Measurements from ENCODE around the gene THSD4. TPM values are rescaled to one million over a fixed set of nuclear protein-coding genes. Genes with fewer than 3 reads are reported as not detected.
"Not testable (repeated sequence)": the region's sequence is repeated elsewhere in the genome, so short reads cannot be mapped to it uniquely, and the experiment has no call there.

THSD4 gene
- total RNA-seq, 1 experiment from 2014 or later, result 0.29 TPM

GRCh38 chr15:71669688-71670087 is 554.4 kb downstream of the THSD4 start:
- no peaks in the 10 kb centered on the region for H3K27me3 Mint-ChIP-seq (ENCODE audit: insufficient read depth, unreplicated experiment)
- peaks cover 6% of the 10 kb centered on the region for H3K36me3 Mint-ChIP-seq (ENCODE audit: insufficient read depth, unreplicated experiment)
- peaks cover 9% of the 10 kb centered on the region; the same call in 1 of the 2 replicates for H3K4me1 ChIP-seq
- H3K9me3 ChIP-seq, result no peaks in the 10 kb centered on the region; the same call in 1 of the 2 replicates
- H3K4me3 Mint-ChIP-seq (ENCODE audit: unreplicated experiment), result no peak overlapping the region
- no peak for DNase-seq
- intact Hi-C loops (cut with micrococcal nuclease; ENCODE audit: unreplicated experiment), result no loop called here
- ChIA-PET POLR2A (no interaction called here), CTCF (no interaction called here)
- H3K36me3 ChIP-seq (ENCODE audit: control insufficient read depth, insufficient read depth, low read length), result no peaks in the 10 kb centered on the region
- H3K4me1 Mint-ChIP-seq (ENCODE audit: low read depth, unreplicated experiment), result peaks cover 7% of the 10 kb centered on the region
- no TSS peak for BruUV-seq (replicated peaks)
- TF ChIP-seq, protein P1, sequence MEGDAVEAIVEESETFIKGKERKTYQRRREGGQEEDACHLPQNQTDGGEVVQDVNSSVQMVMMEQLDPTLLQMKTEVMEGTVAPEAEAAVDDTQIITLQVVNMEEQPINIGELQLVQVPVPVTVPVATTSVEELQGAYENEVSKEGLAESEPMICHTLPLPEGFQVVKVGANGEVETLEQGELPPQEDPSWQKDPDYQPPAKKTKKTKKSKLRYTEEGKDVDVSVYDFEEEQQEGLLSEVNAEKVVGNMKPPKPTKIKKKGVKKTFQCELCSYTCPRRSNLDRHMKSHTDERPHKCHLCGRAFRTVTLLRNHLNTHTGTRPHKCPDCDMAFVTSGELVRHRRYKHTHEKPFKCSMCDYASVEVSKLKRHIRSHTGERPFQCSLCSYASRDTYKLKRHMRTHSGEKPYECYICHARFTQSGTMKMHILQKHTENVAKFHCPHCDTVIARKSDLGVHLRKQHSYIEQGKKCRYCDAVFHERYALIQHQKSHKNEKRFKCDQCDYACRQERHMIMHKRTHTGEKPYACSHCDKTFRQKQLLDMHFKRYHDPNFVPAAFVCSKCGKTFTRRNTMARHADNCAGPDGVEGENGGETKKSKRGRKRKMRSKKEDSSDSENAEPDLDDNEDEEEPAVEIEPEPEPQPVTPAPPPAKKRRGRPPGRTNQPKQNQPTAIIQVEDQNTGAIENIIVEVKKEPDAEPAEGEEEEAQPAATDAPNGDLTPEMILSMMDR (IDR thresholded peaks at IDR 0.05; ENCODE audit: insufficient read depth in 1 of 2, low read depth in 1 of 2, low read length in 1 of 2, severe bottlenecking in 1 of 2, unreplicated experiment in 1 of 2), result no peak
- H3K27ac Mint-ChIP-seq (ENCODE audit: unreplicated experiment), result no peak overlapping the region
- peaks cover 13% of the 10 kb centered on the region for H3K9me3 Mint-ChIP-seq (ENCODE audit: unreplicated experiment)
- no peaks in the 10 kb centered on the region for H3K27me3 ChIP-seq (replicated peaks; ENCODE audit: control insufficient read depth, insufficient read depth, low read length)
- H3K4me3 ChIP-seq (ENCODE audit: low read depth, low read length), result no peak overlapping the region

DNA sequence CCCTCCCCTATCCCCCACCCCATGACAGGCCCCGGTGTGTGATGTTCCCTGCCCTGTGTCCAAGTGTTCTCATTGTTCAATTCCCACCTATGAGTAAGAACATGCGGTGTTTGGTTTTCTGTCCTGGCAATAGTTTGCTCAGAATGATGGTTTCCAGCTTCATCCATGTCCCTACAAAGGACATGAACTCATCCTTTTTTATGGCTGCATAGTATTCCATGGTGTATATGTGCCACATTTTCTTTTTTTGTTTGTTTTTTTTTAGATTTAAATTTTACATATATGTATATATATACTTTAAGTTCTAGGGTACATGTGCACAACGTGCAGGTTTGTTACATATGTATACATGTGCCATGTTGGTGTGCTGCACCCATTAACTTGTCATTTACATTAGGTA is 555.0 kb downstream of the THSD4 start:
- peaks cover 12% of the 10 kb centered on the region for H3K4me1 Mint-ChIP-seq (ENCODE audit: low read depth, unreplicated experiment)
- H3K27me3 ChIP-seq (replicated peaks; ENCODE audit: control insufficient read depth, insufficient read depth, low read length); H3K36me3 Mint-ChIP-seq (ENCODE audit: insufficient read depth, unreplicated experiment); H3K4me1 ChIP-seq; CTCF ChIA-PET; H3K36me3 ChIP-seq (ENCODE audit: control insufficient read depth, insufficient read depth, low read length); intact Hi-C loops (cut with micrococcal nuclease; ENCODE audit: unreplicated experiment); H3K4me3 Mint-ChIP-seq (ENCODE audit: unreplicated experiment); DNase-seq; POLR2A ChIA-PET; BruUV-seq (replicated peaks); H3K9me3 Mint-ChIP-seq (ENCODE audit: unreplicated experiment); H3K27me3 Mint-ChIP-seq (ENCODE audit: insufficient read depth, unreplicated experiment); H3K27ac Mint-ChIP-seq (ENCODE audit: unreplicated experiment); H3K9me3 ChIP-seq; H3K4me3 ChIP-seq (ENCODE audit: low read depth, low read length): not testable (repeated sequence)

GRCh38 chr15:71674354-71674753 is 559.1 kb downstream of the THSD4 start:
- Mint-ChIP-seq H3K4me3 (ENCODE audit: unreplicated experiment) (no peak overlapping the region), H3K4me1 (ENCODE audit: low read depth, unreplicated experiment) (peaks cover 30% of the 10 kb centered on the region), H3K27ac (ENCODE audit: unreplicated experiment) (no peak overlapping the region), H3K27me3 (ENCODE audit: insufficient read depth, unreplicated experiment) (no peaks in the 10 kb centered on the region), H3K36me3 (ENCODE audit: insufficient read depth, unreplicated experiment) (no peaks in the 10 kb centered on the region), H3K9me3 (ENCODE audit: unreplicated experiment) (no peaks in the 10 kb centered on the region)
- ChIA-PET POLR2A (no interaction called here), CTCF (interaction anchor here (0.8 kb wide), 1 partner anchor 58 kb away, joined by 3 read pairs; no protein-coding TSS in a partner anchor)
- Histone ChIP-seq H3K4me1 (peaks cover 20% of the 10 kb centered on the region), H3K9me3 (no peaks in the 10 kb centered on the region), H3K4me3 (ENCODE audit: low read depth, low read length) (no peak overlapping the region), H3K36me3 (ENCODE audit: control insufficient read depth, insufficient read depth, low read length) (no peaks in the 10 kb centered on the region), H3K27me3 (replicated peaks; ENCODE audit: control insufficient read depth, insufficient read depth, low read length) (no peaks in the 10 kb centered on the region)
- no peak for DNase-seq
- BruUV-seq (replicated peaks), result no TSS peak
- intact Hi-C loops (cut with micrococcal nuclease; ENCODE audit: unreplicated experiment), result no loop called here
- TF ChIP-seq, protein P1 (IDR thresholded peaks at IDR 0.05; ENCODE audit: insufficient read depth in 1 of 2, low read depth in 1 of 2, low read length in 1 of 2, severe bottlenecking in 1 of 2, unreplicated experiment in 1 of 2), result no peak

GRCh38 chr15:71677352-71677751 is 562.1 kb downstream of the THSD4 start:
- peaks cover 47% of the 10 kb centered on the region for H3K4me1 ChIP-seq
- Mint-ChIP-seq H3K27ac (ENCODE audit: unreplicated experiment) (no peak overlapping the region), H3K4me1 (ENCODE audit: low read depth, unreplicated experiment) (peaks cover 39% of the 10 kb centered on the region), H3K36me3 (ENCODE audit: insufficient read depth, unreplicated experiment) (peaks cover 4% of the 10 kb centered on the region), H3K9me3 (ENCODE audit: unreplicated experiment) (no peaks in the 10 kb centered on the region), H3K4me3 (ENCODE audit: unreplicated experiment) (no peak overlapping the region), H3K27me3 (ENCODE audit: insufficient read depth, unreplicated experiment) (no peaks in the 10 kb centered on the region)
- H3K9me3 ChIP-seq, result no peaks in the 10 kb centered on the region
- intact Hi-C loops (cut with micrococcal nuclease; ENCODE audit: unreplicated experiment), result no loop called here
- H3K36me3 ChIP-seq (ENCODE audit: control insufficient read depth, insufficient read depth, low read length), result no peaks in the 10 kb centered on the region
- no peak overlapping the region for H3K4me3 ChIP-seq (ENCODE audit: low read depth, low read length)
- ChIA-PET POLR2A (no interaction called here), CTCF (no interaction called here)
- H3K27me3 ChIP-seq (replicated peaks; ENCODE audit: control insufficient read depth, insufficient read depth, low read length), result no peaks in the 10 kb centered on the region
- BruUV-seq (replicated peaks), result no TSS peak
- TF ChIP-seq, protein P1 (IDR thresholded peaks at IDR 0.05; ENCODE audit: insufficient read depth in 1 of 2, low read depth in 1 of 2, low read length in 1 of 2, severe bottlenecking in 1 of 2, unreplicated experiment in 1 of 2), result no peak
- no peak for DNase-seq
